K562 (cell line): ENCODE data around the gene GALNT18.

Experiments used
- GABPA ChIP-seq: fragments of 200-800 bp; sonication (Bioruptor generic); conservative IDR thresholded peaks from 2 replicates; pipeline ENCODE4 v1.6.1; 2016; ENCODE audit warnings: low read depth, missing genetic modification characterization, missing compliant biosample characterization
- HNRNPK ChIP-seq: fragments of 200-400 bp; formaldehyde crosslinking; IDR thresholded peaks from one replicate; pipeline ENCODE4 v1.6.1; 2018; ENCODE audit warnings: mild to moderate bottlenecking, low read depth, low read length; ENCODE audit not compliant: poor library complexity, severe bottlenecking
- NCOA2 ChIP-seq, 2 experiments: fragments of 450-650 bp; IDR thresholded peaks; 2 replicates each; pipeline ENCODE4 v1.6.1; 2018; ENCODE audit warnings: mild to moderate bottlenecking in 2 of 2, moderate library complexity in 1 of 2; ENCODE audit not compliant: partially characterized antibody in 2 of 2
- NFYB ChIP-seq: IDR thresholded peaks from 2 replicates; pipeline ENCODE4 v1.6.1; 2011; ENCODE audit warnings: mild to moderate bottlenecking, moderate library complexity; ENCODE audit not compliant: insufficient read length; ENCODE audit errors: extremely low read depth
- SAP30 ChIP-seq: fragments of 200-600 bp; sonication (generic); IDR thresholded peaks from 2 replicates; pipeline ENCODE4 v1.6.1; 2012; ENCODE audit warnings: borderline replicate concordance, low read depth, mild to moderate bottlenecking, moderate library complexity, low read length, control low read depth, inconsistent platforms; ENCODE audit not compliant: insufficient read depth, poor library complexity, severe bottlenecking
- ZFX ChIP-seq: sonication (generic); formaldehyde crosslinking; IDR thresholded peaks from 2 replicates; pipeline ENCODE4 v1.8.0; 2022; ENCODE audit warnings: mild to moderate bottlenecking, missing genetic modification reagents, moderate library complexity
- TF ChIP-seq, protein P1 (sequence below): sonication (generic); formaldehyde crosslinking; IDR thresholded peaks from 2 replicates; pipeline ENCODE4 v1.9.0; 2022; ENCODE audit warnings: mild to moderate bottlenecking, missing genetic modification reagents
- TF ChIP-seq, protein P2 (sequence below): fragments of 450-650 bp; formaldehyde crosslinking; IDR thresholded peaks from 2 replicates; pipeline ENCODE4 v1.4.0; 2022; ENCODE audit warnings: missing genetic modification characterization
- TF ChIP-seq, protein P3 (sequence below): fragments of 250-450 bp; sonication (Bioruptor Pico); IDR thresholded peaks from 2 replicates; pipeline ENCODE4 v1.4.0; 2020
- TF ChIP-seq, protein P4 (sequence below), 3 experiments: IDR thresholded peaks in 2 of 3; conservative IDR thresholded peaks in 1 of 3; 2 replicates each; pipeline ENCODE4 v1.5.1; 2011 to 2012; ENCODE audit warnings: low read length in 3 of 3, mild to moderate bottlenecking in 3 of 3, control low read depth in 2 of 3, improper control_type of control experiment in 1 of 3, inconsistent platforms in 1 of 3, low read depth in 1 of 3, mixed read lengths in 1 of 3, moderate library complexity in 1 of 3; ENCODE audit not compliant: insufficient read depth in 2 of 3
- TF ChIP-seq, protein P5 (sequence below): fragments of 450-650 bp; IDR thresholded peaks from 2 replicates; pipeline ENCODE4 v1.6.1; 2016; ENCODE audit warnings: low read depth

DNA sequence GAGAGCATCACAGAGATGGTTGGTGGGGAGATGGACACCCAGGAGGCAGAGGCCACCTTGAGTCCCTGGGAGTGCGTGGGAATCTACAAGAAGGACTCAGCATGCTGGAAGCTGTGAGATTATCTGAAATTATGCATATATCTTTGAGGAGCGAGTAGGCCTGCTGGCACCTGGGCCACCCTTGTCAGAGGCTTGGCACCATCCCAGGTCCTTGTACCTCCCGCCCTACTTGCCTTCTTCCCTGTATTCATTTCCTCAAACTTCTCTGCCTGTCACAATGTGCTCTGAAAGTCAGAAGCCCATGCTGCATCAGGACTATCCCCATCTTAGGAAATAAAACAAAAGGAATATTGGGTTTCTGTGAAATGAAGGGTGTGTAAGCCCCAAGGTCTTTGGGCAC is 135.8 kb downstream of the GALNT18 start:
- TF ChIP-seq, protein P1, sequence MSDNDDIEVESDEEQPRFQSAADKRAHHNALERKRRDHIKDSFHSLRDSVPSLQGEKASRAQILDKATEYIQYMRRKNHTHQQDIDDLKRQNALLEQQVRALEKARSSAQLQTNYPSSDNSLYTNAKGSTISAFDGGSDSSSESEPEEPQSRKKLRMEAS (CRISPR knock-in tag), result no peak
- TF ChIP-seq, protein P2, sequence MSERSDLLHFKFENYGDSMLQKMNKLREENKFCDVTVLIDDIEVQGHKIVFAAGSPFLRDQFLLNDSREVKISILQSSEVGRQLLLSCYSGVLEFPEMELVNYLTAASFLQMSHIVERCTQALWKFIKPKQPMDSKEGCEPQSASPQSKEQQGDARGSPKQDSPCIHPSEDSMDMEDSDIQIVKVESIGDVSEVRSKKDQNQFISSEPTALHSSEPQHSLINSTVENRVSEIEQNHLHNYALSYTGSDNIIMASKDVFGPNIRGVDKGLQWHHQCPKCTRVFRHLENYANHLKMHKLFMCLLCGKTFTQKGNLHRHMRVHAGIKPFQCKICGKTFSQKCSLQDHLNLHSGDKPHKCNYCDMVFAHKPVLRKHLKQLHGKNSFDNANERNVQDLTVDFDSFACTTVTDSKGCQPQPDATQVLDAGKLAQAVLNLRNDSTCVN (CRISPR knock-in tag), result no peak
- TF ChIP-seq NFYB (no peak), HNRNPK (no peak), GABPA (tag) (no peak), ZFX (no peak), NCOA2 (IDR thresholded peaks at IDR 0.05; ENCODE audit: partially characterized antibody in 2 of 2) (no peak), SAP30 (no peak)
- TF ChIP-seq, protein P3, sequence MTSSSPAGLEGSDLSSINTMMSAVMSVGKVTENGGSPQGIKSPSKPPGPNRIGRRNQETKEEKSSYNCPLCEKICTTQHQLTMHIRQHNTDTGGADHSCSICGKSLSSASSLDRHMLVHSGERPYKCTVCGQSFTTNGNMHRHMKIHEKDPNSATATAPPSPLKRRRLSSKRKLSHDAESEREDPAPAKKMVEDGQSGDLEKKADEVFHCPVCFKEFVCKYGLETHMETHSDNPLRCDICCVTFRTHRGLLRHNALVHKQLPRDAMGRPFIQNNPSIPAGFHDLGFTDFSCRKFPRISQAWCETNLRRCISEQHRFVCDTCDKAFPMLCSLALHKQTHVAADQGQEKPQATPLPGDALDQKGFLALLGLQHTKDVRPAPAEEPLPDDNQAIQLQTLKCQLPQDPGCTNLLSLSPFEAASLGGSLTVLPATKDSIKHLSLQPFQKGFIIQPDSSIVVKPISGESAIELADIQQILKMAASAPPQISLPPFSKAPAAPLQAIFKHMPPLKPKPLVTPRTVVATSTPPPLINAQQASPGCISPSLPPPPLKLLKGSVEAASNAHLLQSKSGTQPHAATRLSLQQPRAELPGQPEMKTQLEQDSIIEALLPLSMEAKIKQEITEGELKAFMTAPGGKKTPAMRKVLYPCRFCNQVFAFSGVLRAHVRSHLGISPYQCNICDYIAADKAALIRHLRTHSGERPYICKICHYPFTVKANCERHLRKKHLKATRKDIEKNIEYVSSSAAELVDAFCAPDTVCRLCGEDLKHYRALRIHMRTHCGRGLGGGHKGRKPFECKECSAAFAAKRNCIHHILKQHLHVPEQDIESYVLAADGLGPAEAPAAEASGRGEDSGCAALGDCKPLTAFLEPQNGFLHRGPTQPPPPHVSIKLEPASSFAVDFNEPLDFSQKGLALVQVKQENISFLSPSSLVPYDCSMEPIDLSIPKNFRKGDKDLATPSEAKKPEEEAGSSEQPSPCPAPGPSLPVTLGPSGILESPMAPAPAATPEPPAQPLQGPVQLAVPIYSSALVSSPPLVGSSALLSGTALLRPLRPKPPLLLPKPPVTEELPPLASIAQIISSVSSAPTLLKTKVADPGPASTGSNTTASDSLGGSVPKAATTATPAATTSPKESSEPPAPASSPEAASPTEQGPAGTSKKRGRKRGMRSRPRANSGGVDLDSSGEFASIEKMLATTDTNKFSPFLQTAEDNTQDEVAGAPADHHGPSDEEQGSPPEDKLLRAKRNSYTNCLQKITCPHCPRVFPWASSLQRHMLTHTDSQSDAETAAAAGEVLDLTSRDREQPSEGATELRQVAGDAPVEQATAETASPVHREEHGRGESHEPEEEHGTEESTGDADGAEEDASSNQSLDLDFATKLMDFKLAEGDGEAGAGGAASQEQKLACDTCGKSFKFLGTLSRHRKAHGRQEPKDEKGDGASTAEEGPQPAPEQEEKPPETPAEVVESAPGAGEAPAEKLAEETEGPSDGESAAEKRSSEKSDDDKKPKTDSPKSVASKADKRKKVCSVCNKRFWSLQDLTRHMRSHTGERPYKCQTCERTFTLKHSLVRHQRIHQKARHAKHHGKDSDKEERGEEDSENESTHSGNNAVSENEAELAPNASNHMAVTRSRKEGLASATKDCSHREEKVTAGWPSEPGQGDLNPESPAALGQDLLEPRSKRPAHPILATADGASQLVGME (CRISPR knock-in tag), result no peak
- TF ChIP-seq, protein P4, sequence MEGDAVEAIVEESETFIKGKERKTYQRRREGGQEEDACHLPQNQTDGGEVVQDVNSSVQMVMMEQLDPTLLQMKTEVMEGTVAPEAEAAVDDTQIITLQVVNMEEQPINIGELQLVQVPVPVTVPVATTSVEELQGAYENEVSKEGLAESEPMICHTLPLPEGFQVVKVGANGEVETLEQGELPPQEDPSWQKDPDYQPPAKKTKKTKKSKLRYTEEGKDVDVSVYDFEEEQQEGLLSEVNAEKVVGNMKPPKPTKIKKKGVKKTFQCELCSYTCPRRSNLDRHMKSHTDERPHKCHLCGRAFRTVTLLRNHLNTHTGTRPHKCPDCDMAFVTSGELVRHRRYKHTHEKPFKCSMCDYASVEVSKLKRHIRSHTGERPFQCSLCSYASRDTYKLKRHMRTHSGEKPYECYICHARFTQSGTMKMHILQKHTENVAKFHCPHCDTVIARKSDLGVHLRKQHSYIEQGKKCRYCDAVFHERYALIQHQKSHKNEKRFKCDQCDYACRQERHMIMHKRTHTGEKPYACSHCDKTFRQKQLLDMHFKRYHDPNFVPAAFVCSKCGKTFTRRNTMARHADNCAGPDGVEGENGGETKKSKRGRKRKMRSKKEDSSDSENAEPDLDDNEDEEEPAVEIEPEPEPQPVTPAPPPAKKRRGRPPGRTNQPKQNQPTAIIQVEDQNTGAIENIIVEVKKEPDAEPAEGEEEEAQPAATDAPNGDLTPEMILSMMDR (IDR thresholded peaks at IDR 0.05 in 2 of 3, conservative IDR thresholded peaks at IDR 0.05 in 1 of 3; ENCODE audit: insufficient read depth in 2 of 3, low read depth in 1 of 3, low read length in 3 of 3), result no peak
- TF ChIP-seq, protein P5, sequence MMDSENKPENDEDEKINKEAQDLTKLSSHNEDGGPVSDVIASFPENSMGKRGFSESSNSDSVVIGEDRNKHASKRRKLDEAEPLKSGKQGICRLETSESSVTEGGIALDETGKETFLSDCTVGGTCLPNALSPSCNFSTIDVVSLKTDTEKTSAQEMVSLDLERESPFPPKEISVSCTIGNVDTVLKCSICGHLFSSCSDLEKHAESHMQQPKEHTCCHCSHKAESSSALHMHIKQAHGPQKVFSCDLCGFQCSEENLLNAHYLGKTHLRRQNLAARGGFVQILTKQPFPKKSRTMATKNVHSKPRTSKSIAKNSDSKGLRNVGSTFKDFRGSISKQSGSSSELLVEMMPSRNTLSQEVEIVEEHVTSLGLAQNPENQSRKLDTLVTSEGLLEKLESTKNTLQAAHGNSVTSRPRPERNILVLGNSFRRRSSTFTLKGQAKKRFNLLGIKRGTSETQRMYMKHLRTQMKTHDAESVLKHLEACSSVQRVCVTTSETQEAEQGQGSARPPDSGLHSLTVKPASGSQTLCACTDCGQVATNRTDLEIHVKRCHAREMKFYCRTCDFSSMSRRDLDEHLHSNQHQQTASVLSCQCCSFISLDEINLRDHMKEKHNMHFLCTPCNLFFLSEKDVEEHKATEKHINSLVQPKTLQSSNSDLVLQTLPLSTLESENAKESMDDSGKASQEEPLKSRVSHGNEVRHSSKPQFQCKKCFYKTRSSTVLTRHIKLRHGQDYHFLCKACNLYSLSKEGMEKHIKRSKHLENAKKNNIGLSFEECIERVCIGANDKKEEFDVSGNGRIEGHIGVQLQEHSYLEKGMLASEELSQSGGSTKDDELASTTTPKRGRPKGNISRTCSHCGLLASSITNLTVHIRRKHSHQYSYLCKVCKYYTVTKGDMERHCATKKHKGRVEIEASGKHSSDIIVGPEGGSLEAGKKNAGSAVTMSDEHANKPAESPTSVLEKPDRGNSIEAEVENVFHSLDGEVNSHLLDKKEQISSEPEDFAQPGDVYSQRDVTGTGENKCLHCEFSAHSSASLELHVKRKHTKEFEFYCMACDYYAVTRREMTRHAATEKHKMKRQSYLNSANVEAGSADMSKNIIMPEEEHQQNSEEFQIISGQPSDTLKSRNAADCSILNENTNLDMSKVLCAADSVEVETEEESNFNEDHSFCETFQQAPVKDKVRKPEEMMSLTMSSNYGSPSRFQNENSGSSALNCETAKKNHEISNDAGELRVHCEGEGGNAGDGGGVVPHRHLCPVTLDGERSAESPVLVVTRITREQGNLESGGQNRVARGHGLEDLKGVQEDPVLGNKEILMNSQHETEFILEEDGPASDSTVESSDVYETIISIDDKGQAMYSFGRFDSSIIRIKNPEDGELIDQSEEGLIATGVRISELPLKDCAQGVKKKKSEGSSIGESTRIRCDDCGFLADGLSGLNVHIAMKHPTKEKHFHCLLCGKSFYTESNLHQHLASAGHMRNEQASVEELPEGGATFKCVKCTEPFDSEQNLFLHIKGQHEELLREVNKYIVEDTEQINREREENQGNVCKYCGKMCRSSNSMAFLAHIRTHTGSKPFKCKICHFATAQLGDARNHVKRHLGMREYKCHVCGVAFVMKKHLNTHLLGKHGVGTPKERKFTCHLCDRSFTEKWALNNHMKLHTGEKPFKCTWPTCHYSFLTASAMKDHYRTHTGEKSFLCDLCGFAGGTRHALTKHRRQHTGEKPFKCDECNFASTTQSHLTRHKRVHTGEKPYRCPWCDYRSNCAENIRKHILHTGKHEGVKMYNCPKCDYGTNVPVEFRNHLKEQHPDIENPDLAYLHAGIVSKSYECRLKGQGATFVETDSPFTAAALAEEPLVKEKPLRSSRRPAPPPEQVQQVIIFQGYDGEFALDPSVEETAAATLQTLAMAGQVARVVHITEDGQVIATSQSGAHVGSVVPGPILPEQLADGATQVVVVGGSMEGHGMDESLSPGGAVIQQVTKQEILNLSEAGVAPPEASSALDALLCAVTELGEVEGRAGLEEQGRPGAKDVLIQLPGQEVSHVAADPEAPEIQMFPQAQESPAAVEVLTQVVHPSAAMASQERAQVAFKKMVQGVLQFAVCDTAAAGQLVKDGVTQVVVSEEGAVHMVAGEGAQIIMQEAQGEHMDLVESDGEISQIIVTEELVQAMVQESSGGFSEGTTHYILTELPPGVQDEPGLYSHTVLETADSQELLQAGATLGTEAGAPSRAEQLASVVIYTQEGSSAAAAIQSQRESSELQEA, result no peak
